Liver (tissue), 9 donors: ENCODE measurements around the gene GNG13. TPM values are rescaled to one million over a fixed set of nuclear protein-coding genes. Genes with fewer than 3 reads are reported as not detected.

ENCODE experiments used
- DNase-seq: peaks from one replicate; pipeline ENCODE4 v3.0.0-alpha.2; 2017; ENCODE audit warnings: low spot score
- H3K27ac ChIP-seq, 2 donors: one replicate each; pipeline ENCODE4 v1.7.0; 2013; ENCODE audit warnings: inconsistent platforms in 2 of 2, low read length in 2 of 2, control low read depth in 1 of 2, low read depth in 1 of 2, mild to moderate bottlenecking in 1 of 2
- H3K27me3 ChIP-seq, 4 donors: one replicate each; pipeline versions ENCODE4 v1.6.1 to v1.7.0; 2013; ENCODE audit warnings: low read length in 3 of 4, inconsistent platforms in 1 of 4, mild to moderate bottlenecking in 1 of 4, moderate library complexity in 1 of 4; ENCODE audit not compliant: control insufficient read depth in 4 of 4, insufficient read depth in 4 of 4
- H3K36me3 ChIP-seq, 4 donors: one replicate each; pipeline versions ENCODE4 v1.6.1 to v1.7.0; 2013; ENCODE audit warnings: low read length in 3 of 4, mild to moderate bottlenecking in 3 of 4, low read depth in 1 of 4, moderate library complexity in 1 of 4; ENCODE audit not compliant: control insufficient read depth in 4 of 4, insufficient read depth in 3 of 4
- H3K4me1 ChIP-seq, 4 donors: one replicate each; pipeline versions ENCODE4 v1.6.1 to v1.7.0; 2013; ENCODE audit warnings: low read length in 3 of 4, mild to moderate bottlenecking in 3 of 4, moderate library complexity in 1 of 4; ENCODE audit not compliant: control insufficient read depth in 4 of 4, insufficient read depth in 4 of 4
- H3K4me3 ChIP-seq, 3 donors: one replicate each; pipeline versions ENCODE4 v1.6.1 to v1.7.0; 2013; ENCODE audit warnings: low read length in 3 of 3, control low read depth in 1 of 3, low read depth in 1 of 3, mild to moderate bottlenecking in 1 of 3
- H3K9ac ChIP-seq, 2 donors: one replicate each; pipeline ENCODE4 v1.7.0; 2013; ENCODE audit warnings: low read length in 2 of 2, mild to moderate bottlenecking in 2 of 2, moderate library complexity in 2 of 2, control low read depth in 1 of 2, low read depth in 1 of 2
- H3K9me3 ChIP-seq, 4 donors: one replicate each; pipeline versions ENCODE4 v1.6.1 to v1.7.0; 2013; ENCODE audit warnings: low read length in 3 of 4; ENCODE audit not compliant: control insufficient read depth in 4 of 4
- EGR1 ChIP-seq, 2 donors: IDR thresholded peaks; 2 replicates each; pipeline ENCODE4 v1.6.1; 2016 to 2018; ENCODE audit warnings: antibody characterized with exemption in 2 of 2, low read depth in 2 of 2
- FOXA1 ChIP-seq: IDR thresholded peaks from 2 replicates; pipeline ENCODE4 v1.6.1; 2016; ENCODE audit warnings: antibody characterized with exemption
- HNF4A ChIP-seq, 2 donors: conservative IDR thresholded peaks; 2 replicates each; pipeline ENCODE4 v1.6.1; 2016; ENCODE audit warnings: antibody characterized with exemption in 2 of 2, mild to moderate bottlenecking in 2 of 2
- HNF4G ChIP-seq: IDR thresholded peaks from 2 replicates; pipeline ENCODE4 v1.6.1; 2016; ENCODE audit warnings: antibody characterized with exemption
- NR2F2 ChIP-seq: IDR thresholded peaks from 2 replicates; pipeline ENCODE4 v1.6.1; 2016; ENCODE audit warnings: antibody characterized with exemption
- SP1 ChIP-seq: IDR thresholded peaks from 2 replicates; pipeline ENCODE4 v1.6.1; 2018; ENCODE audit warnings: antibody characterized with exemption, mild to moderate bottlenecking
- YY1 ChIP-seq: IDR thresholded peaks from 2 replicates; pipeline ENCODE4 v1.6.1; 2016; ENCODE audit warnings: antibody characterized with exemption, mild to moderate bottlenecking
- WGBS: extraction: QIAGEN DNeasy Blood & Tissue Kit; methylation state at CpG from one replicate; pipeline ENCODE4 v1.1.7; 2013; 5-methylcytosine and 5-hydroxymethylcytosine counted together
- polyA plus RNA-seq, 2 donors: library from polyadenylated mRNA; stranded (reverse) in 1 of 2; unstranded in 1 of 2; fragments of 200-250 nt in 1 of 2; fragments of >200 nt in 1 of 2; fragmentation: Nextera tagmentation in 1 of 2; extraction: Ambion mirVana in 1 of 2; gene quantifications; one replicate each; pipeline versions ENCODE4 v1.2.1 to v1.2.3, GENCODE V29; 2013 to 2015
- total RNA-seq, 2 donors: library from RNA; depleted of rRNA; stranded (reverse); fragments of >200 nt; gene quantifications; one replicate each; pipeline ENCODE4 v1.2.3, GENCODE V29; 2014
- TF ChIP-seq, protein P1 (sequence below): IDR thresholded peaks from 2 replicates; pipeline ENCODE4 v1.6.1; 2016; ENCODE audit warnings: antibody characterized with exemption, mild to moderate bottlenecking
- TF ChIP-seq, protein P2 (sequence below): IDR thresholded peaks from 2 replicates; pipeline ENCODE4 v1.6.1; 2016; ENCODE audit warnings: antibody characterized with exemption
- TF ChIP-seq, protein P3 (sequence below): fragments of 150-350 bp; IDR thresholded peaks from 2 replicates; pipeline ENCODE4 v1.5.1; 2017; ENCODE audit warnings: improper control_type of control experiment, low read depth, low read length; ENCODE audit not compliant: missing input control
- TF ChIP-seq, protein P4 (sequence below): IDR thresholded peaks from 2 replicates; pipeline ENCODE4 v1.6.1; 2016; ENCODE audit warnings: antibody characterized with exemption
- donor health status: healthy.
- donor health status: healthy.
- donor health status: healthy.
- donor health status: healthy.
- donor health status: healthy.

GNG13 gene
- total and polyA plus RNA-seq, 4 donors, result not detected

DNA sequence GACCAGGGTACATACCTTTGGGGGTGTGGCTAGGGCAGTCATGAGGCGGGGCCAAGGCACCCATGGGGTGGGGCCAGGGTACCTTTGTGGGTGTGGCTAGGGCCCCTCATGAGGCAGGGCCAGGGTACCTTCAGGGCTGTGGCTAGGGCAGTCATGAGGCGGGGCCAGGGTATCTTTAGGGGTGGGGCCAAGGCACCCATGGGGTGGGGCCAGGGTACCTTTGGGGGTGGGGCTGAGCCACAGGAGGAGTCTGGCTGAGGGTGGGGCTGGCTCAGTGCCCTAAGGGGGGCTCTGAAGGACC lies 3.5 kb downstream of the GNG13 start (continued):
- no peak for TF ChIP-seq SP1
- TF ChIP-seq YY1, result no peak
- TF ChIP-seq NR2F2, result no peak

DNA sequence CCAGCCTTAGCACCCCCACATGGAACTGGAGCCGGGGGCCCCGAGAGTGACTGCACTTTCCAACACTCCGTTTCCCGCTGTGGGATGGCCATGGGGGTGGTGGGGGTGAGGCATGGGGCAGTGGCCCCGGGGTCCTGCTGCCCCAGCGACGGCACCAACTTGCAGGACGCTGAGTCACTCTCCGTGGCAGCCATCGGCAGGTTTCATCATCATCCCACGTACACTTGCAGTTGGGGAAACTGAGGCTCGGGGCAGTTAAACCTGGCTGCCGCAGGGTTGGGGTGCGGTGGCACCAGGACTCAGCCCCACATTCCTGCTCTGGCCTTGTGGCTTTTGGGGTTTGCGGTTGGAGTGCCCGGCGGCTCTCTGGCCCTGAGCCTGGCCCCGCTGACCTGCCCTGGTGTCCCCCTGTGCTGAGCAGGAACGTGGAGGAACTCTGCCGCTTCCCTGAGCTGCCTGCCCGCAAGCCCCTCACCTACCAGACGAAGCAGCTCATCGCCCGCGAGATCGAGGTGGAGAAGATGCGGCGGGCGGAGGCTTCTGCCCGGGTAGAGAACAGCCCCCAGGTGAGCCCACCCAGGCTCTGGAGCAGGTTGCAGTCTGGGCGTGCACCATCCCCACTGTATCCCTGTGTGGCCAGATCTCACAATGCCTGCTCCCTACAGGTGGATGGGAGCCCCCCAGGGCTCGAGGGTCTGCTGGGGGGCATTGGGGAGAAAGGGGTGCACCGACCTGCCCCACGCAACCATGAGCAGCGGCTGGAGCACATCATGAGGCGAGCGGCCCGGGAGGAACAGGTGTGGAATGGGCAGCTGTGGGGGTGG lies 4.0 kb downstream of the GNG13 start:
- 96% methylated on average over 38 of the region's 38 CpGs for WGBS
- H3K4me1 ChIP-seq, result peaks cover 0 to 2% (median 0%) of the 10 kb centered on the region in 4 donors
- TF ChIP-seq, protein P1, sequence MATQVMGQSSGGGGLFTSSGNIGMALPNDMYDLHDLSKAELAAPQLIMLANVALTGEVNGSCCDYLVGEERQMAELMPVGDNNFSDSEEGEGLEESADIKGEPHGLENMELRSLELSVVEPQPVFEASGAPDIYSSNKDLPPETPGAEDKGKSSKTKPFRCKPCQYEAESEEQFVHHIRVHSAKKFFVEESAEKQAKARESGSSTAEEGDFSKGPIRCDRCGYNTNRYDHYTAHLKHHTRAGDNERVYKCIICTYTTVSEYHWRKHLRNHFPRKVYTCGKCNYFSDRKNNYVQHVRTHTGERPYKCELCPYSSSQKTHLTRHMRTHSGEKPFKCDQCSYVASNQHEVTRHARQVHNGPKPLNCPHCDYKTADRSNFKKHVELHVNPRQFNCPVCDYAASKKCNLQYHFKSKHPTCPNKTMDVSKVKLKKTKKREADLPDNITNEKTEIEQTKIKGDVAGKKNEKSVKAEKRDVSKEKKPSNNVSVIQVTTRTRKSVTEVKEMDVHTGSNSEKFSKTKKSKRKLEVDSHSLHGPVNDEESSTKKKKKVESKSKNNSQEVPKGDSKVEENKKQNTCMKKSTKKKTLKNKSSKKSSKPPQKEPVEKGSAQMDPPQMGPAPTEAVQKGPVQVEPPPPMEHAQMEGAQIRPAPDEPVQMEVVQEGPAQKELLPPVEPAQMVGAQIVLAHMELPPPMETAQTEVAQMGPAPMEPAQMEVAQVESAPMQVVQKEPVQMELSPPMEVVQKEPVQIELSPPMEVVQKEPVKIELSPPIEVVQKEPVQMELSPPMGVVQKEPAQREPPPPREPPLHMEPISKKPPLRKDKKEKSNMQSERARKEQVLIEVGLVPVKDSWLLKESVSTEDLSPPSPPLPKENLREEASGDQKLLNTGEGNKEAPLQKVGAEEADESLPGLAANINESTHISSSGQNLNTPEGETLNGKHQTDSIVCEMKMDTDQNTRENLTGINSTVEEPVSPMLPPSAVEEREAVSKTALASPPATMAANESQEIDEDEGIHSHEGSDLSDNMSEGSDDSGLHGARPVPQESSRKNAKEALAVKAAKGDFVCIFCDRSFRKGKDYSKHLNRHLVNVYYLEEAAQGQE, result no peak
- TF ChIP-seq, protein P2, sequence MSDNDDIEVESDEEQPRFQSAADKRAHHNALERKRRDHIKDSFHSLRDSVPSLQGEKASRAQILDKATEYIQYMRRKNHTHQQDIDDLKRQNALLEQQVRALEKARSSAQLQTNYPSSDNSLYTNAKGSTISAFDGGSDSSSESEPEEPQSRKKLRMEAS, result no peak
- TF ChIP-seq FOXA1, result no peak
- no peak for TF ChIP-seq EGR1 (IDR thresholded peaks at IDR 0.05; ENCODE audit: low read depth in 2 of 2)
- TF ChIP-seq, protein P3, sequence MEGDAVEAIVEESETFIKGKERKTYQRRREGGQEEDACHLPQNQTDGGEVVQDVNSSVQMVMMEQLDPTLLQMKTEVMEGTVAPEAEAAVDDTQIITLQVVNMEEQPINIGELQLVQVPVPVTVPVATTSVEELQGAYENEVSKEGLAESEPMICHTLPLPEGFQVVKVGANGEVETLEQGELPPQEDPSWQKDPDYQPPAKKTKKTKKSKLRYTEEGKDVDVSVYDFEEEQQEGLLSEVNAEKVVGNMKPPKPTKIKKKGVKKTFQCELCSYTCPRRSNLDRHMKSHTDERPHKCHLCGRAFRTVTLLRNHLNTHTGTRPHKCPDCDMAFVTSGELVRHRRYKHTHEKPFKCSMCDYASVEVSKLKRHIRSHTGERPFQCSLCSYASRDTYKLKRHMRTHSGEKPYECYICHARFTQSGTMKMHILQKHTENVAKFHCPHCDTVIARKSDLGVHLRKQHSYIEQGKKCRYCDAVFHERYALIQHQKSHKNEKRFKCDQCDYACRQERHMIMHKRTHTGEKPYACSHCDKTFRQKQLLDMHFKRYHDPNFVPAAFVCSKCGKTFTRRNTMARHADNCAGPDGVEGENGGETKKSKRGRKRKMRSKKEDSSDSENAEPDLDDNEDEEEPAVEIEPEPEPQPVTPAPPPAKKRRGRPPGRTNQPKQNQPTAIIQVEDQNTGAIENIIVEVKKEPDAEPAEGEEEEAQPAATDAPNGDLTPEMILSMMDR, result no peak
- TF ChIP-seq HNF4A (conservative IDR thresholded peaks at IDR 0.05), result no peak
- no peak for TF ChIP-seq HNF4G
- TF ChIP-seq, protein P4, sequence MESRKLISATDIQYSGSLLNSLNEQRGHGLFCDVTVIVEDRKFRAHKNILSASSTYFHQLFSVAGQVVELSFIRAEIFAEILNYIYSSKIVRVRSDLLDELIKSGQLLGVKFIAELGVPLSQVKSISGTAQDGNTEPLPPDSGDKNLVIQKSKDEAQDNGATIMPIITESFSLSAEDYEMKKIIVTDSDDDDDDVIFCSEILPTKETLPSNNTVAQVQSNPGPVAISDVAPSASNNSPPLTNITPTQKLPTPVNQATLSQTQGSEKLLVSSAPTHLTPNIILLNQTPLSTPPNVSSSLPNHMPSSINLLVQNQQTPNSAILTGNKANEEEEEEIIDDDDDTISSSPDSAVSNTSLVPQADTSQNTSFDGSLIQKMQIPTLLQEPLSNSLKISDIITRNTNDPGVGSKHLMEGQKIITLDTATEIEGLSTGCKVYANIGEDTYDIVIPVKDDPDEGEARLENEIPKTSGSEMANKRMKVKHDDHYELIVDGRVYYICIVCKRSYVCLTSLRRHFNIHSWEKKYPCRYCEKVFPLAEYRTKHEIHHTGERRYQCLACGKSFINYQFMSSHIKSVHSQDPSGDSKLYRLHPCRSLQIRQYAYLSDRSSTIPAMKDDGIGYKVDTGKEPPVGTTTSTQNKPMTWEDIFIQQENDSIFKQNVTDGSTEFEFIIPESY, result no peak
- no peak for DNase-seq
- no peak overlapping the region for H3K4me3 ChIP-seq
- peaks cover 0 to 4% (median 0%) of the 10 kb centered on the region in 4 donors for H3K27me3 ChIP-seq
- H3K27ac ChIP-seq, result no peak overlapping the region
- no peaks in the 10 kb centered on the region for H3K9me3 ChIP-seq
- H3K9ac ChIP-seq, result no peak overlapping the region
- no peaks in the 10 kb centered on the region for H3K36me3 ChIP-seq

DNA sequence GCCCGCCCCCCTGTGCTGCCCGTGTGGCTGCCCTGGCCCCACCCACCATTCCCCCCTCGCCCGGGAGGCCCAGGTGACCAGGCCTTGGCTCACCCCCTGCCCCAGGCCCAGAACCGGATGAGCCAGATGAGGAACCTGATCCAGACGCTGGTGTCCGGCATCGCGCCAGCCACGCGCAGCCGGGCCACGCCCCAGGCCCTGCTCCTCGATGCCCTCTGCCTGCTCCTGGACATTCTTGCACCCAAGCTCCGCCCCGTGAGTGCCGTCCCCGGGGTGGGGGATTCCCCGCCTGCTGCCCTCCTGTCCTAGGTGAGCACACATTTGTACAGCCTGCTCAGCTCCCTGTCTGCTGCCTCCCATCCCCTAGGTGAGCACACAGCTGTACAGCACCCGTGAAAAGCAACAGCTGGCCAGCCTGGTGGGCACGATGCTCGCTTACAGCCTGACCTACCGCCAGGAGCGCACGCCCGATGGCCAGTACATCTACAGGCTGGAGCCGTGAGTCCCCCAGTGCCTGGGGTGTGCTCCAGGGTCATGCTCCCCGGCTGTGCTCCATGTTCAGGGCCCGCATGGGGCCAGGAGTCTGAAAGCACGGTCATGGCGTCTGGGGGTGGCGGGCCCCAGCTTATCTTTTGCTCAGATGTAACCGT lies 4.8 kb downstream of the GNG13 start:
- no peak for TF ChIP-seq NR2F2
- TF ChIP-seq, protein P2, result no peak
- TF ChIP-seq, protein P1, result no peak
- no peaks in the 10 kb centered on the region for H3K9me3 ChIP-seq
- WGBS, result 85% methylated on average over 33 of the region's 33 CpGs
- H3K4me1 ChIP-seq, result peaks cover 0 to 2% (median 0%) of the 10 kb centered on the region in 4 donors
- H3K27ac ChIP-seq, result no peak overlapping the region
- H3K4me3 ChIP-seq, result no peak overlapping the region
- no peak overlapping the region for H3K9ac ChIP-seq
- no peak for DNase-seq
- H3K27me3 ChIP-seq, result peaks cover 0 to 4% (median 0%) of the 10 kb centered on the region in 4 donors
- no peaks in the 10 kb centered on the region for H3K36me3 ChIP-seq
